WERI-Rb-1 (cell line): Measurements from ENCODE around the gene KCNN3.

Experiments
- DNase-seq: peaks from one replicate; pipeline ENCODE4 v3.0.0-alpha.2; 2020
- H3K27ac ChIP-seq: fragments of 250-450 bp; sonication (Bioruptor Pico); 2 replicates; pipeline ENCODE4 v1.5.1; 2020; ENCODE audit warnings: mild to moderate bottlenecking, moderate library complexity
- H3K27me3 ChIP-seq: fragments of 250-450 bp; sonication (Bioruptor Pico); 2 replicates; pipeline ENCODE4 v1.5.1; 2021; ENCODE audit warnings: mild to moderate bottlenecking, low read depth, moderate library complexity; ENCODE audit not compliant: insufficient read depth, severe bottlenecking
- H3K36me3 ChIP-seq: fragments of 250-450 bp; sonication (Bioruptor Pico); 2 replicates; pipeline ENCODE4 v1.5.1; 2020; ENCODE audit warnings: mild to moderate bottlenecking, moderate library complexity
- H3K4me3 ChIP-seq: 2 replicates; pipeline ENCODE4 v1.5.1; 2011; ENCODE audit warnings: low read depth, mild to moderate bottlenecking, control low read depth, low read length
- H3K9me3 ChIP-seq: fragments of 250-450 bp; sonication (Bioruptor Pico); 2 replicates; pipeline ENCODE4 v1.5.1; 2021; ENCODE audit warnings: mild to moderate bottlenecking, moderate library complexity; ENCODE audit not compliant: severe bottlenecking
- CTCF ChIP-seq: IDR thresholded peaks from 2 replicates; pipeline ENCODE4 v1.5.1; 2011; ENCODE audit warnings: low read depth, mild to moderate bottlenecking, control low read depth, inconsistent platforms, low read length

KCNN3 gene

DNA sequence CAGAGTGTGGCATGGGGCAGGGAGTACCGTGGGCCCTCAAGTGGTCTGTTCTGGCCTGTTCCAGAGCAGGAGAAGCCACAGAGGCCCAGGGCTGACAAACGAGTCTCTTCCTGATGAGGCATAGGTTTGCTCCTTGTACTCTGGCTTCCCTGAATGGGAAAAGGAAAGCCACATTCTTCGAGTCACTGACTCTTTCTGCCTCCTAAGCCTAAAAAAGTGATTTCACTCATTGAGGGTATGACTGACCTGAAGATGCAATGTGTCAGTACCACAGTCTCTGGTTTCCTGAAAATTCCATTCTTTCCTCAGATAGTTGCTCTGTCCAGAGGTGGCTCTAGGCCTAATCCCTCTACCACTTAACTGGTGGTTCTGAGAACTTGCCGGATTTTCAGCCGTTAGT is 92.3 kb downstream of the KCNN3 start:
- no peaks in the 10 kb centered on the region for H3K27me3 ChIP-seq
- no peak for DNase-seq
- peaks cover 6% of the 10 kb centered on the region for H3K9me3 ChIP-seq
- no peak overlapping the region for H3K27ac ChIP-seq
- H3K36me3 ChIP-seq = no peaks in the 10 kb centered on the region
- TF ChIP-seq CTCF = no peak
- H3K4me3 ChIP-seq = no peak overlapping the region

- Histone ChIP-seq H3K36me3 (no peaks in the 10 kb centered on the region), H3K27ac (no peak overlapping the region), H3K4me3 (no peak overlapping the region), H3K27me3 (no peaks in the 10 kb centered on the region), H3K9me3 (peaks cover 6% of the 10 kb centered on the region)
- no peak for DNase-seq
- TF ChIP-seq CTCF = no peak
Observed at GRCh38 chr1:154777154-154777553, 92.9 kb downstream of the KCNN3 start.

DNA sequence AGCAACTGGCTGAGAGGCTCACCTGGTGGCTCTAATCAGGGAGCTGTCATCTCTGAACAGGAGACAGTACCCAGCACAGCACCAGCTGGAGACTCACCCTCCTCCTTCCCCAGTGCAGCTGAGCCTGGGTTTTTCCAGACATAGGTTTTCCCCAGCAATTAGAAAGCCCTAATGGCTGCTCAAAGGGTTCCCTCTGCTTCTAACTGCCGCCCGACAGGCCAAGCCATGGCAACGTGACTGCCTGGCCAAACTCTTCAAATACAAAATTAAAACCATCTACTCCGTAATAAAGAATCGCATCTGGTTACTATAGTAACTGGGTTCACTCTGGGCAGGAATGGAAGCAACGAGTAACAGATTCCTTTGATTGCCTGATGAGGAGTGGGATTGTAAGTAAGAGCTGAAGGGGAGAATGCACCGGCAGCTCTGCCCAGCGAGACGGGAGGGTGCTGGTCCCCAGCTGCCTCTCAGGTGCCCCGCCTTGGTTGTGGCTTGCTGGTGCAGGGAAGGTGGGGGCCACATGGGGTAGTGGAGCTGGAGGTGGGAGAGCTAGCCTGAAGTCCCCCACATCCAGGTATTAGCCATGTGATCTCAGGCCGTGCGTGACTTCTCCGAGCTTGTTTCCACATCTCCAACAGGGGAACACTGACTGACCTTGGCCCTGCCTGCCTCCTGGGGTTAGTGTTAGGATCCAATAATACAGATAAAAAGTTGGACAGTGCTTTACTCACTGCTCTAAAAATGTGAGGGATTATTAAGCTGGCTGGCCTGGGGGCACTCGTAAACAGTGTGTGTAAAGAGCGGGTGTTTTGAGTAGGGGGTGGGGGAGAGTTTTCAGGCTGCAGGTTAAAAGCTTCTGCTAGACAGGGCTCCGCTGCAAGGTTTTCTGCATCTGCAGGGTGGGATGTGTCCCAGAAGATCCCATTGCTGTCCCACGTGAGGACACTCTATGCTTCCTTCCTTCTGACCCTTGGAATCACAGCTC is 94.2 kb downstream of the KCNN3 start:
- TF ChIP-seq CTCF = no peak
- Histone ChIP-seq H3K9me3 (peaks cover 6% of the 10 kb centered on the region), H3K4me3 (no peak overlapping the region), H3K27ac (no peak overlapping the region), H3K27me3 (no peaks in the 10 kb centered on the region), H3K36me3 (no peaks in the 10 kb centered on the region)
- no peak for DNase-seq

DNA sequence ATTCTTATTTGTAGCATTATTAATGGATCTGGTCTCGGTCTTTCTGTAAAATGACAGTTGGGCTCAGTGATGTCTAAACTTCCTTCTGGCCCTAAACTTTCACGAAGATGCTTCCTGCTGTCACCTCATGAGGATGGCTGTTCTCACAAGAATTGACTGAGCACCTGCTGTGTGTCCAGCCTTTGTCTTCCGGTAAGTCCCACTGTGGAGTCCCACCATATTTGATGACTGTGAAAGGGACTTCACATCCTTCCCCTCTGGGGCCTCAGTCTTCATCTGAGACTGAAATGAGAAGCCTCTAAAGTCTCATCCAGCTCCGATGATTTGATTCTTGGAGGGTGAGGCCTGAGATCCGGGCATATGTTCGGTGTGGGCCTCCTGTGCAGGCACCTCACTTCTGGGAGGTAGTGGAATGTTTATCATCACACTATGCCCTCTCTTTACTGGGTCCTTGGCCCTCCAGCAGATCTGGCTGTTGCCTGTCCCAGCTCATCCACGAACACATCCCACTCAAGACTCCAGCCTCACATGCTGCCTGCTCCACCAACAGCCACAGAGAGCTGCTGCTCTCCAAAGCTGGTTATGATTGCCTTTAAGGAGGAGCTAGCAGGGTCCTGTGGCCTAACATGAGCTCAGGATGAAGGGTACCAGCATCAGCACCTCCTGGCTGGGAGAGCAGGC is 95.8 kb downstream of the KCNN3 start:
- peak; percentile 57 for TF ChIP-seq CTCF
- Histone ChIP-seq H3K27me3 (no peaks in the 10 kb centered on the region), H3K4me3 (no peak overlapping the region), H3K36me3 (no peaks in the 10 kb centered on the region), H3K9me3 (peaks cover 6% of the 10 kb centered on the region), H3K27ac (no peak overlapping the region)
- DNase-seq = no peak

DNA sequence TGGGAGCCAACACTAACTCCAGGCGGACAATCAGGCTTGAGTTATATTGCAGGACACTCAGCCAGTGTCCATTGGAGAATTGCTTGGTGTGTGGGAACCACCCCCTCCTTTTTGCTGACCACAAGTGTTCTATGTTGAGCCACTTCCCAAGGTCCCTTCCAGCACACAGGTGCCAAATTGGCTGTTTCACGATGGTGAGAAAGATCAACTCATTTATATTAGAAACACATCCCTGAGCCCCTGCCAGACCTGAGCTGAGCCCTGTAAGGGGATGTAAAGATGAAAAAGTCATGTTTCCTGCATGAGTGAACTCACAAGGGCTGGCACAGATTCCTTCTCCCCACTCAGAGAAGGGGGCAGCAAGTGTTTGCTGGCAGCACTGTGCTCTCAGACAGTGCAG is 96.5 kb downstream of the KCNN3 start:
- TF ChIP-seq CTCF = no peak
- no peaks in the 10 kb centered on the region for H3K27me3 ChIP-seq

More for the DNA sequence above, 96.5 kb downstream of the KCNN3 start:
- H3K36me3 ChIP-seq = no peaks in the 10 kb centered on the region
- H3K4me3 ChIP-seq = no peak overlapping the region
- DNase-seq = no peak
- H3K9me3 ChIP-seq = no peaks in the 10 kb centered on the region
- no peak overlapping the region for H3K27ac ChIP-seq
